ENCODE measurements around the gene FXN. TPM values are rescaled to one million over a fixed set of nuclear protein-coding genes. Genes with fewer than 3 reads are reported as not detected.
"Not testable (repeated sequence)": the region's sequence is repeated elsewhere in the genome, so short reads cannot be mapped to it uniquely, and the experiment has no call there.

FXN gene
- 5.6 and 6.9 TPM in 2 replicates for total RNA-seq (2014; rRNA removed; shearing (Covaris generic))
- total RNA-seq (2022), result 33.6 and 36.1 TPM in 2 replicates
- percentile 76 among the genes with signal in this experiment for Bru-seq, nascent RNA
- percentile 87 among the genes with signal in this experiment for BruChase-seq, experiment 1, labeled RNA remaining after a 6-hour chase
- percentile 84 among the genes with signal in this experiment for BruChase-seq, experiment 2, labeled RNA remaining after a 2-hour chase
- long read RNA-seq, full-length matches to known transcripts, result 54 of 58 reads
- long read RNA-seq, partial matches to known transcripts, result 1 of 58 reads
- long read RNA-seq, other reads (novel, unspliced or antisense), result 3 of 58 reads

GRCh38 chr9:69035438-69036308 is at the start of gene FXN:
TSS of gene FXN (plus strand) at chr9:69035752. CDS start at chr9:69035783, 31 bp downstream.
- intact Hi-C loops (cut with micrococcal nuclease; ENCODE audit: unreplicated experiment), result loop anchor here (5.0 kb wide), 1 partner anchor 157 kb away; no protein-coding TSS in a partner anchor
- Histone ChIP-seq H3K9me2 (ENCODE audit: insufficient read depth, low read length) (no peaks in the 10 kb centered on the region), H3K4me1 (ENCODE audit: insufficient read depth, low read length, poor library complexity, severe bottlenecking) (no peaks in the 10 kb centered on the region), H3K4me3 (ENCODE audit: low read depth, low read length, poor library complexity, severe bottlenecking) (peak within 1 kb of the TSS; percentile 83), H3K4me2 (ENCODE audit: low read length) (peak within 1 kb of the TSS; percentile 89), H3K79me2 (ENCODE audit: insufficient read depth, low read depth, low read length) (peaks cover 31% of the 10 kb centered on the region), H3K27ac (ENCODE audit: low read depth, low read length, poor library complexity, severe bottlenecking) (peak within 1 kb of the TSS; percentile 57), H3K9me3 (ENCODE audit: low read length) (no peaks in the 10 kb centered on the region), H2AFZ (ENCODE audit: low read length) (peak within 1 kb of the TSS; percentile 77; the same call in 1 of the 2 replicates), H4K20me1 (ENCODE audit: insufficient read depth, low read length) (no peaks in the 10 kb centered on the region), H3K36me3 (ENCODE audit: insufficient read depth, low read length) (peaks cover 3% of the 10 kb centered on the region; the same call in 1 of the 2 replicates)
- peak; percentile 87 for DNase-seq (ENCODE audit: low spot score)
- CTCF ChIA-PET (ENCODE audit: unreplicated experiment), result interaction anchor here (0.9 to 1.6 kb wide), 2 partner anchors 11 to 158 kb away, joined by 3 to 5 read pairs; no protein-coding TSS in a partner anchor
- TF ChIP-seq EZH2phosphoT487 (IDR thresholded peaks at IDR 0.05; ENCODE audit: borderline replicate concordance, low read depth, low read length) (no peak), CTCF (conservative IDR thresholded peaks at IDR 0.05; ENCODE audit: low read length) (peak; percentile 97)
- POLR2A ChIA-PET, result interaction anchor here (1.0 to 1.3 kb wide), 2 partner anchors 155 to 253 kb away, joined by 3 to 4 read pairs; no protein-coding TSS in a partner anchor
- BruUV-seq (replicated peaks), result no TSS peak

- H2AFZ ChIP-seq (ENCODE audit: low read length); BruUV-seq (replicated peaks); CTCF ChIA-PET (ENCODE audit: unreplicated experiment); H3K9me3 ChIP-seq (ENCODE audit: low read length); H3K79me2 ChIP-seq (ENCODE audit: insufficient read depth, low read depth, low read length); intact Hi-C loops (cut with micrococcal nuclease; ENCODE audit: unreplicated experiment); H3K4me3 ChIP-seq (ENCODE audit: low read depth, low read length, poor library complexity, severe bottlenecking); H3K36me3 ChIP-seq (ENCODE audit: insufficient read depth, low read length); H3K4me2 ChIP-seq (ENCODE audit: low read length); DNase-seq (ENCODE audit: low spot score); H3K9me2 ChIP-seq (ENCODE audit: insufficient read depth, low read length); H3K27ac ChIP-seq (ENCODE audit: low read depth, low read length, poor library complexity, severe bottlenecking); H4K20me1 ChIP-seq (ENCODE audit: insufficient read depth, low read length): not testable (repeated sequence)
- POLR2A ChIA-PET, result interaction anchor here (0.8 kb wide), 1 partner anchor 11 kb away, joined by 3 read pairs; no protein-coding TSS in a partner anchor
- peaks cover 16% of the 10 kb centered on the region for H3K4me1 ChIP-seq (ENCODE audit: insufficient read depth, low read length, poor library complexity, severe bottlenecking)
These were observed 48.6 kb upstream of the FXN start for GRCh38 chr9:68986949-68987348.

GRCh38 chr9:68991457-68991856 is 44.1 kb upstream of the FXN start:
- Histone ChIP-seq H3K36me3 (ENCODE audit: insufficient read depth, low read length) (no peaks in the 10 kb centered on the region), H4K20me1 (ENCODE audit: insufficient read depth, low read length) (no peaks in the 10 kb centered on the region), H3K4me1 (ENCODE audit: insufficient read depth, low read length, poor library complexity, severe bottlenecking) (no peaks in the 10 kb centered on the region), H3K4me2 (ENCODE audit: low read length) (no peak overlapping the region), H3K79me2 (ENCODE audit: insufficient read depth, low read depth, low read length) (no peaks in the 10 kb centered on the region), H3K9me3 (ENCODE audit: low read length) (no peaks in the 10 kb centered on the region), H3K4me3 (ENCODE audit: low read depth, low read length, poor library complexity, severe bottlenecking) (no peak overlapping the region), H2AFZ (ENCODE audit: low read length) (no peak overlapping the region), H3K27ac (ENCODE audit: low read depth, low read length, poor library complexity, severe bottlenecking) (no peak overlapping the region), H3K9me2 (ENCODE audit: insufficient read depth, low read length) (no peaks in the 10 kb centered on the region)
- CTCF ChIA-PET (ENCODE audit: unreplicated experiment), result no interaction called here
- no peak for TF ChIP-seq EZH2phosphoT487 (IDR thresholded peaks at IDR 0.05; ENCODE audit: borderline replicate concordance, low read depth, low read length)
- TF ChIP-seq CTCF (conservative IDR thresholded peaks at IDR 0.05; ENCODE audit: low read length), result no peak
- no peak for DNase-seq (ENCODE audit: low spot score)
- POLR2A ChIA-PET, result no interaction called here
- BruUV-seq (replicated peaks), result no TSS peak
- intact Hi-C loops (cut with micrococcal nuclease; ENCODE audit: unreplicated experiment), result no loop called here
